GM21825 (cell line): Measurements from ENCODE around the gene CDCP1.

Experiments
- ATAC-seq: cut with Tn5 transposase; IDR thresholded peaks from one replicate; pipeline ENCODE4 v1.9.1; 2021; ENCODE audit warnings: mild to moderate bottlenecking, moderate library complexity; ENCODE audit not compliant: unreplicated experiment

The CDCP1 gene

GRCh38 chr3:45118615-45119071, 27.5 kb downstream of the CDCP1 start:
- no peak for ATAC-seq

- no peak for ATAC-seq
Measured at GRCh38 chr3:45116350-45116749, 29.8 kb downstream of the CDCP1 start.

GRCh38 chr3:45113625-45114050, 32.5 kb downstream of the CDCP1 start:
- ATAC-seq: no peak

- no peak for ATAC-seq
Measured at GRCh38 chr3:45112939-45113338, 33.2 kb downstream of the CDCP1 start.

GRCh38 chr3:45110509-45110833, 35.7 kb downstream of the CDCP1 start:
- no peak for ATAC-seq

- ATAC-seq: no peak
Measured at GRCh38 chr3:45109771-45110508, 36.2 kb downstream of the CDCP1 start.

GRCh38 chr3:45106874-45107273, 39.3 kb downstream of the CDCP1 start:
- ATAC-seq: no peak

- no peak for ATAC-seq
Measured at GRCh38 chr3:45105855-45106671, 40.1 kb downstream of the CDCP1 start.

- ATAC-seq: no peak
Measured at GRCh38 chr3:45104715-45105711, 41.2 kb downstream of the CDCP1 start.

- no peak for ATAC-seq
Measured at GRCh38 chr3:45103753-45104714, 42.1 kb downstream of the CDCP1 start.

GRCh38 chr3:45103334-45103733, 42.8 kb downstream of the CDCP1 start:
- ATAC-seq: no peak

- no peak for ATAC-seq
Measured at GRCh38 chr3:45100981-45101407, 45.2 kb downstream of the CDCP1 start.

GRCh38 chr3:45098310-45098709, 47.9 kb downstream of the CDCP1 start:
- no peak for ATAC-seq

GRCh38 chr3:45097296-45097883, 48.8 kb downstream of the CDCP1 start:
- no peak for ATAC-seq

- no peak for ATAC-seq
Measured at GRCh38 chr3:45095916-45096526, 50.2 kb downstream of the CDCP1 start.

- no peak for ATAC-seq
Measured at GRCh38 chr3:45093176-45093575, 53.0 kb downstream of the CDCP1 start.

GRCh38 chr3:45092132-45093031, 53.8 kb downstream of the CDCP1 start:
- ATAC-seq: no peak

- no peak for ATAC-seq
Measured at GRCh38 chr3:45090855-45091254, 55.3 kb downstream of the CDCP1 start.
